GM19397 (cell line): ENCODE results near the gene GSN.

Experiments used
- ATAC-seq: cut with Tn5 transposase; IDR thresholded peaks from one replicate; pipeline ENCODE4 v1.9.1; 2021; ENCODE audit warnings: mild to moderate bottlenecking, moderate library complexity; ENCODE audit not compliant: unreplicated experiment

Gene GSN

DNA sequence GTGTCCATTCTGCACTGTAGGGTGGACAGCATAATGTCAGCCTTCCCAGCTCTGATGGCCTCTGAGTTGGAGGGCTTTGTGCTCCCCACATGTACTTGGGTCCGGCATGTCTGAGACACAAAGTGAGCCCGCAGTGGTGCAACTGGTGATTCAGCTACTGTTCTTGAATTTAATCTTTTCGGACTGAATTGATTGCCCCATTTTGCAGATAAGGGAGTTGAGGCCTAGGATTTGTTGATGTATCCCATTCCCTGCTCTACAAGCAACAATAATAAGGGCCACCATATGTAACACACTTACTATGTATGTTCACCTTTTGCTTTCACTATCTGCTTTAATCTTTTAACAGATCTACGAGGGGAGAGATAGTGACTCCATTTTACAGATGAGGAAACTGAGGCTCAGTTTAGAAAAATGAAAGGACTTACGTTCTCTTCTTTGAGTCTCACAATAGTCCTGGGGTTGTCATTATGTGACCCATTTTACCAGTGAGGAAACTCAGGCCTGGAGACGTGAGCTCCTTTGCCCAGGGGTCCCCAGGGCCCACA is 4.5 kb downstream of the GSN start:
- ATAC-seq = no peak

DNA sequence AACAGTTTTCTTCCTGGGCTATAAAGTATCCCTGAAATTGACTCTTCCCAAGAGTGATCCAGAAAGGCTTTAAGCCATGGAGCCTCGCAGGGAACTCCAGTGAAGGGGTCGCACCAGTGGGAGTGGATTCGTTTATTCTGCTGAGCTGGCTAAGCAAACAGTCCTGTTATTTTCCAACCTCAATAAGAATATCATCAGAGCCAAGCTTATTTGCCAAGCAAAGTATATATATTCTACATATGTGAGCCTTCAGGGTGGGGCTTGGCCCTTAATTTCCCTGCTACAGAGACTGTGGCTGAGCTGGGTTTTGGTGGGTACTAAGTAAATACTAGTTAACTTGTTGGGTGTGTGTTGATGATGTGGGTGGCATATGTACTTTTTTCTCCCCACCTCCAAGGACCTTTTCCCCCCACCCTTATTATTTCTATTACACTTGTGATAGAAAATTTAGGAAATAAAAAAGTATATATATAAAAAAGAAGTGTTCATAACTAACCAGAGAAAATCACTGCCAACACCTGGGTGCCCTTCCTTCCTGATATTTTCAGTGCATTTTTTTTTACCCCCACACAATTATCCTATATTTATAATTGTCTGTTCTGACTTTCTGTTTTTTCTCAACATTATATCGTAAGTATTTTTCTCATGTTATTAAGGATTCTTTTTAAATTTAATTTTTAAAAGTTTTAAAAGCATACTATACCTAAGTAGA is 5.3 kb downstream of the GSN start:
- no peak for ATAC-seq

DNA sequence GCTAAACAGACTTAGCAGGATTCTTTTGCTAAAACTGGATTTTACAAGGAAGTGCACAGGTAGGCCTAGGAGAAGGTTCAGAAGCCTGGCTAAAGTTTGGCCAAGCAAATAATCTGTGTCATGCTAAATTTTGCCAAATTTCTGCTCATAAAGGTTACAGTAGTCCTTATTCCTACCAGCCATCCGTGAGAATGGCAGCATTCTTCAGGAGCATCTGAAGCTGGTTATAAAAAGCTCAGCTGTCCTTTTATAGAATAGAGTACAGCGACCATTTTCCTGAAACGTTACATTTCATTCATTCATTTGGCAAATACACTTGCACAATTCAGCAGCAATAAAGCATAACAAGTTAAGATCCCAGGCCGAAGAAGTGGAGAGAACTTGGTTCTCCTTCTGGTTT is 6.9 kb downstream of the GSN start:
- ATAC-seq = no peak

DNA sequence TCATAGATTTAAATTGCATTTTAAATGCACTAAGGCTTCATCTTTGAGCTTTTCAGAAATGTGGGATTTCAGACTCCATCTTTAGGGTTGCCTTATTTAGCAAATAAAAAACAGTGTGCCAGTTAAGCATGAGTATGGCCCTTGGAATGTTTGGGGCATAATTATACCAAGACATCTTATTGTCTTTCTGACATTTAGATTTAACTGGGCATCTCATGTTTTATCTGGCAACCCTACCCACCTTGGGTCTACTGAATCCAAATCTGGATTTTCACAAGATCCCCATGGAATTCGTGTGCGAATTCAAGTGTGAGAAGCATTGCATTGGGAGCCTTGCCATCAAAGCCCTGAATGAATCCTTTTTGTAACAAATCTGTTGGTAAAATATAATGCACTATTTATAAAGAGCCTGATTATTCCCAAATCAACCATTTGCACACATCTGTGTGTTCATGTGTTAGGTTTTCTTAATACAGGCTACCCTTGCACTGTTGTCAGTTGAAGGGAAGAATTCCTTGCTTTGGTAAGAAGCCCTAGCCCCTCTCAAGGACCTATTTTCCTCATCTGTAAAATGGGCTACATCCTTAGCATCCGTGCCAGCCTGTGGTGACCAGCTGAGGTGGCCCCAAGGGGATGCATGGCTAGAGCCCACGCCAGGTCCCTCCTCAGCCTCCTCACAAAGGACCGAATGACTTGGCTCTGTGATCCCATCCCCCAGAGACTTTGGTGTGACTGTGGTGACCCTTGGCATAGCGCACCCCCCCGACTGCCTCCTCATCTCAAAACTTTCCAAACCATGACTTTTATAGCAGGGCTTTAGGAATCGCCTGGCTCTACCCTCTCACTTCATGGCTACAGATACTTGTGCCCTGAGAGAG is 8.1 kb downstream of the GSN start:
- no peak for ATAC-seq

DNA sequence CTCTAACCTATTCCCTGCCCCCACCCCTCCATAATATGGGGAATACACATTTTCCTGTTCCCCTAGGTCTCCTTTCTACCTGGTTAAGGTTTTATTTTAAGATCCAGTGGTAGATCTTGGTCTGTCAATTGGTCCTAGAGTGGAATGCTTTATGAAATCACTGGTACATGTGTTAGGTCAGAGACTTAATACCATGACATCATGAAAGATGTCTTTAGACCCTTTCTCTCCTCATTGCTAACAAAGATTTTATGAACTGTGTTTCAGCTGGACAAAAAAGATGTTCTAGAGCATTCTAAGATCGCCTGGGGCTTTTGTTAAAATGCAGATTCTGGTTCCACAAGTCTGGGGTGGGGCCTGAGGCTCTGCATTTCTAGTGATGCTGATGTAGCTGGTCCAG is 9.1 kb downstream of the GSN start:
- no peak for ATAC-seq

DNA sequence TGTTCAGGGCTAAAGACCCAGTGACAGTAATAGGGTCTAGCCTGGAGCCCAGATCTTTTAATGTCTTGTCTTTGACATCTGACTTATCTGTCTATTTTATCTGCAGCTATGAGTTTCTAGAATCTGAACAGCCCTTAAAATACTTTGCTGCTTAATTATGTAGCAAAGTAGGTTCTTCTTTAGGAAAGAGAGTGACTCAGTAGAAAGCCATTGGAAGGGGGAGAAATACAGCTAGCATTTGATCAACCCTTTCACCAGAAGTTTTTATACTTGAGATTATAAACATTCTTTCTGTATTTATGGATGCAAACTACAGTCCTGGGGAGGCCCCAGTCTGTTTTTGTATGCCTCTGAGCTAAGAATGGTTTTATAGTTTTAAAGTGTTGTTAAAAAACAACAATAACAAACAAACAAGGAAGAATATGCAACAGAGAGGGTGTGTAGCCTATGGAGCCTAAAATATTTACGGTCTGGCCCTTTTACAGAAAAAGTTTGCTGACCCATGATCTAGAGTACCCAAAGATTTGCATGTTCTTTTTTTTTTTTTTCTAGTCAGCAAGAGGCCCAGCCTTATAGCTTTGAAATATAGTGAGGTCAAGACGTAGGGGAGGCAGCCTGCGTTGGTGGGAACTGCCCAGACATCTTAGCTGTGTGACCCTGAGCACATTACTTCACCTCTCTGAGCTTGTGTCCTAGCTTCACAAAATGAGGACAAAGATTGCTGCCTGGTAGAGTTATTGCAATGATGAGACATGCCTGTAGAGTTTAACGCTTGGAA is 9.7 kb downstream of the GSN start:
- no peak for ATAC-seq

DNA sequence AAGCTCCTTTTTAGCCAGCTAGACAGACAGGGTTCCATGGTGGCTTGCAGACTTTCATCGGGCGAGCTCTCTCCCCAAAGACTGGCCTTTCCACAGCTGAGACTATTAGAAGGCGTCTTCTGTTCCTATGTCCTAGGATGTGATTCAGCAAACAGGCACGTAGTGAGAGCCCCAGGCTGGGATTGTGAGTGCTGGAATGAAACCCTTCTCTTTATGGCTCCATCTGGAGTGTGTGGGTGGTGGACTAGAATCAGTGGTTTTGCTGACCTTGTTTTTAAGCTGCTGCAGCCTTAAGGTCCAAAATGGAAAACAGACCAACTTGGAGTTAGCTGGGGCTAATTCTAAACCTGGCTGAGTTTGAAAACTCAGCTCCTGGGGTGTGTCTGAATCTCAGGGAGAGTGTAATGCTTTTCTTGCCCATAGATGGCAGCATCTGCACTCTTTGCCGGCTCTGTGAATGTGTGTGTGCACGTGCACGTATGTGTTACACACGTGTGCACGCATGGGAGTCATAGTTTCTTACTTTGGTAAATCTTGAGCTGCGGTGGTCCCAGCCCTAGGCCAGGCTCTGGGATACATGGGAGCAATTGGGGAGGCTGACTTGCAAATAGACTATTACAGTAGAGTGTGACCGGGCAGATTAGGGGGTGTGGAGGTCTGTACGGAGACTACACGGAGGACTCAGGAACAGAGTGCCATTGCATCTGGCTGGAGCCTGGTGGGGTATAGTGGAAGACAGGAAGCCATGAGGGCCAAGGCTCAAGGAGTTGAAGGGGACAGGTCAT is 10.7 kb downstream of the GSN start:
- no peak for ATAC-seq

DNA sequence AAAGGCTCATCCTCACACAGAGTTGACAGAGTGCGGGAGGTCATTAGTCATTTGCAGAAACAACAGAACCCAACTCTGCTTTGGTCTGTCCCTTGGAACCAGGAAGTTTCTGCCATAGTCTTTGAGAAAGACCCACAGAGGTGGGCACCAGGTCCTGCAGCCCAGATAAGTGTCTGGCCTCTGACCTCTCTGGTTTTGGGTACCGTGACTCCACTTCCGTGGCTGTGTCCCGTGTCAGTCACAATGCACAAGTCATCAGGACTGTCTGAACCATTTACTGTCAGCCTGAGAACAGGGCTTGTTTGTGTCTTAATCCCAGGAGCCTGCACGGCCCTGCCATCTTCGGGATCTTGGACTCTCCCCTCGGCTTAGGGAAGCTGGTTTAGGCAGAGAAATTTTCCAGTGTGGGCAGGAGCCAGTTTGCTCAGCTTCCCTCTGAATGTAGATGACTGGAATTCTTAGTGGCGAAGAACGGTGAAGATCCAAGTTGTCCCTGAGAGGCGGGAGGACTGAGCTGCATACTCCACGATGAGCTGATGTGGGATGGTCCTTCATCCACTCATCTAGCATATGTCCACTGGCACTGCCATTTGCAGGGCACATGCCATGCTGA is 11.9 kb downstream of the GSN start:
- no peak for ATAC-seq

DNA sequence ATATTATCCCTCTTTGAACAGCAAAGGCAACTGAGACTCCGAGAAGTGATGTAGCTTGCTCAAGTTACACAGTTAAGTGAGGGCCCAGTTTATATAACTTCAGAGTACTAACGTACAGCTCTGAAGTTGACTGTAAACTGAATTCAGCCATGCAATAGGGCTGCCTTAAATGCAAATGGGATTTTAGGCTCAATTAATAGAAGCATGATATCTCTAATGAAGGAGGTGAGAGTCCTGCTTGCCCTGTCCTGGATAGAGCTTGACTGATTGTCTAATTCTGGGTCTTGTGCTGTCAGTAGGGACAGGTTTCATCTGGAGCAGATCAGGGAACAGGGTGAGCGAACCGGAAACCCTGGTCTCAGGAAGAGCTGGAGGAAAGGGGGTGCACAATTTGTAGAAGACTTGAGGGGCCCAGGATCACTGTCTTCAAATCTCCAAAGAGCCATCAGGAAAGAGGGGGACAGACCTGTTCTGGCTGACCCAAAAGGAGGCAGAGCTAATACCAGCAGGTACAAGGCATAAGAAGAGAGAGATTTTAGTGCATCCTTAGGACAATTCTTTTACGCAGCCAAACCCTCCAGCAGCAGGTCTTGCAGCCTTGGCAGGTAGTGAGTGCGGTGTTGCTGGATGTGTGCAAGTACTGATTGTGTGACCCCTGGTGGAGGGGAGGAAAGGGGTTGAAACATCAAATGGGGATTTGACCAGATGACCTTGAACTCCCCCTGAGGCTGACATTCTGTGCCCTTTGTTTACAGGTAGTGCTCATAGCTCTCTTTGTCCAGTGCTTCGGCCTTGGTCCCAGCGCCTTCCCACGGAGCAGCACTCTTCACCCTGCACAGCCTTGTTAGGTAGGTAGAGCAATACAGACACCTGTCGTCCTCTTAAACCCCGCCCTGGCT is 13.0 kb downstream of the GSN start:
- no peak for ATAC-seq

DNA sequence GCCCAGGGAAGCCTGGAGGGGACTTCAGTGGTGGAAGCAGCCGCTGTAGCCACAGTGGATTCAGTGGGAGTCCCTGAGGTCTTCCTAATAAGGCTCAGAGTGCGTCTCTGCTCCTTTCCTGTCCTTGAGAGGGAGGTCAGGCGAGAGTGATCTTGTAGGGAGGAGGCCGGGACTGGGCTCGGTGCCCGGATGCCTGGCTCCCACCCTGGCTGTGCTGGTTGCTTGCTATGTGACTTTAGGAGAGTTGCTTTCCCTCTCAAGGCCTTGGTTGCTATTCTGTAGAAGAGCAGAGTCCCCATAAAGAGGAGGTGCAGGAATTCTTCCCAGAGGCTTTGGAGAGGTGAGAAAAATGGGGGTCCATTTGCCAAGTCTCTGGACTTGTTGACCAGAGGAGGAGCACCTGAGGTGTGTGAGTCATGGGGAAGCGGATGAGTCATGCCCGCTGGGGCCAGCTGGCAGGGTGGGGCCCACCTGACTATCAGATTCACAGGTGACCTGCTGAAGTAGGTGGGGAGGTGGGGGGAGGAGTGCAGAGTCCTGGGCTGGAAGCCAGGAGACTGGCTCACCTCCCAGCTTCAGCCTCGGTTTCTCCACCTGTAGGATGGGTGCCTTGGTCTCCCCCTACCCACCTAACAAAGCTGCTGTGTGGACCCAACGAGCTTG is 13.8 kb downstream of the GSN start:
- no peak for ATAC-seq

DNA sequence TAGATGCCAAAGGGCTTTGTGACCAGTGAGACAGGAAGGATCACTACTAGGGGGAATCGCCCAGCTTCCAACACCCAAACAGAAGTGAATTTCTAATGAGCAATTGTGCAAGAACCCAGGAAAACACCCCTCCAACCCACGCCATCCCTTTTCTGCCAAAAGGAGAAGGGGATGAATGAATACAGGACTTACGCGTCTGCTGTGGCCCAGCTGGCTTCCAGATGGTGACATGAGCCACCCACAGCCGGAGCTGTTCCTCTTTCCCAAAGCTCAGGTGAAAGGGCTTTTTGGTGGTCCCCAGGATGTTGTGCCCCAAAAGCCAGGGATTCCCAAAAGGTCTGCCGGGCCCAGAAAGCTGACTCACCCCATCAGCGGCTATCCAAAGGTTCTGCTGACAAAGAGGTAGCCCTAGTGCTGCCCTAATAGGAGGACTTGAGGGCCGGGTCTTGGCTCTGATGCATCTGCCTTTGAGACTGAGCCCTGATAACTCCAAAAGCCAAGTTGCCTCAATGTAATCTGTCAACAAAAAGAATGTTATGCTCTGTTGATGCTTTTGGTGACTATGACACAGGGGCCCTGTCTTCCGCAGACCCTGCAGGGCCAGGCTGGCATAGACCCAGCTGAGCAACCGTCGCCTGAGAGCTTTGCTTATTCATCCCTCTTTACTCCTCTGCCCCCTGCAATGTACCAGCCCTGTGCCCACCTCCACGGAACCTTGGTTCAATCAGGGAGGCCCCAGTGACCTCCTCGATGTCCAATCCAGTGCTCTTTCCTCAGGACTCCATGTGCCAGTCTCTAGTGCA is 14.5 kb downstream of the GSN start:
- ATAC-seq = no peak

DNA sequence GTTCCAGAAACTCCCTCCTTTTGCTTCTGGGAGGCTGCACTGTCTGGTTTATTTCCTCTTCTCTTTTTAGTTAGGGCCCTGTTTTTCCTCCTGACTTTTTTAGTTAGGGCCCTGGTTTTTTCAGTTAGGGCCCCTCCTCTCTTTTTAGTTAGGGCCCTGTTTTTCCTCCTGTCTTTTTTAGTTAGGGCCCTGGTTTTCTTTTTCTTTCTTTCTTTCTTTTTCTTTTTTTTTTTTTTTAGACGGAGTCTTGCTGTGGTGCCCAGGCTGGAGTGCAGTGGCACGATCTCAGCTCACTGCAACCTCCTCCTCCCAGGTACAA is 15.1 kb downstream of the GSN start:
- no peak for ATAC-seq

DNA sequence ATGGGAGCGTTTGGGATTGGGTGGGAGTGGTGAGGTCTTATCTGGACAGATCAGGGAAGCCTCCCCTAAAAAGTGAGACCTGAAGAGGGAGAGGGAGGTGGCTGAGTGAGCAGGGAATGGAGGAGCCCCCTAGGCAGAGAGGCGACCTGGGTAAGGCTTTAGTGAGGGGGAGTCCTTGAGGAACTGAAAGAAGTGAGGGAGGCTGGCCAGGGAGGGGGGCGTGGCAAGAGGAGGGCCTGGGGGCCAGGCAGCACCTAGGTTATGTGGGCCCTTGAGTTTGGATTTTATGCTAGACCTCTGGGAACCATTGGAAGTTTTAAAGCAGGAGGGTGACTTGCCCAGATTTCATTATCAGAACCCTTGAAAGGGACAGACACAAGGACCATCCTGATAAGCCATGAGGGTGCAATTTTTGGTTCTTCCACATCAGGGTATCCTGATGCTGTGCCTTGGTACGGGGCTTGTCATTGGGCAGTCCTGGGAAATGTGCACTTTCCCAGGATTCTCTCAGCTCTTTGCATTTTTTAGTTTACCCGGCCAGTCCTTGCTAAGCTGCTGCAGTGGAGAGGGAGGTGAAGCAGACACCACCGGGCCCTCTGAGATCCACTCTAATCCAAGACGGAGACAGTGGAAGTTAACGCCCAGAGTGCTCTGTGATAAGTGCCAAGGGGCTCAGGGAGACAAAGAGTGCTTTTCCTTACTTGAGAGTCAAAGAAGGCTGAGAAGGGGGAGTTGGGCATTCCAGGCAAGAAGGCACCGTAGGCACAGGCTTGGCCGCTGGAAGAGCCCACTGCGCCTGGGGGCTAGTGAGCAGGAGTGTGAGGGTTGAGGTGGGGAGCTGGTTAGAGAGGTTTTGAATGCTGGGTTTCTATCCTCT is 16.1 kb downstream of the GSN start:
- ATAC-seq = no peak

DNA sequence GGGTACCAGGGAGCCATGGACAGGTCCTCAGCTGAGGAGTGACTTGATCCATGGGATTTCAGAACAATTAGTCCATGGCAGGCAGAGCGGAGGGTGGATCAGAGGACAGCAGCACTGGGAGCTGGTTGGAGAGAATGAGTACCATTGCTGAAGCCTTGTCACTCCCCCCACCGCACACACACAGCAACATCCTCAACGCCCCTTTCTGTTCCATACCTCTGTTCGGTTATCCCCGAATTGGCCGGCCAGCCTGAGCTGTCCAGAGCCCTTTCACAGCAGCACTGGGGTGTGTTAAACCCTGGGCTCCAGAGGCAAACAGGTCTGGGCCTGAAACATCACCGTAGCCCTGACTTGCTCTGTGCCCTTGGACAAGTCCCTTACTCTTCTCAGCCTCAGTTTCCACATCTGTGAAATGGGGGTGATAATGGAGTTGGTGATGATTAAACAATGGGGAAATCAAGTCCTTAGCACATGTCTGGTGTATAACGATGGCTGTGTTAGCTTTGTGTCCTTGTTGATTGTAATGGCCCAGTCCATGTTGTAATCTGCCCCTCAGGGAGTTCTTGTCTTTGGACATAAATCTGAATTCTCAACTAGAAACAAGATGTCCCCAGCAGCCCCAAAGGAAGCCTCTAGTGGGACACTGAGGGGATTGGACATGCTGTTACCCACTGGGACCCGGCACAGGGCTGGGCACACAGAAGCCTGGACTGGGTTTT is 16.9 kb downstream of the GSN start:
- ATAC-seq = no peak

DNA sequence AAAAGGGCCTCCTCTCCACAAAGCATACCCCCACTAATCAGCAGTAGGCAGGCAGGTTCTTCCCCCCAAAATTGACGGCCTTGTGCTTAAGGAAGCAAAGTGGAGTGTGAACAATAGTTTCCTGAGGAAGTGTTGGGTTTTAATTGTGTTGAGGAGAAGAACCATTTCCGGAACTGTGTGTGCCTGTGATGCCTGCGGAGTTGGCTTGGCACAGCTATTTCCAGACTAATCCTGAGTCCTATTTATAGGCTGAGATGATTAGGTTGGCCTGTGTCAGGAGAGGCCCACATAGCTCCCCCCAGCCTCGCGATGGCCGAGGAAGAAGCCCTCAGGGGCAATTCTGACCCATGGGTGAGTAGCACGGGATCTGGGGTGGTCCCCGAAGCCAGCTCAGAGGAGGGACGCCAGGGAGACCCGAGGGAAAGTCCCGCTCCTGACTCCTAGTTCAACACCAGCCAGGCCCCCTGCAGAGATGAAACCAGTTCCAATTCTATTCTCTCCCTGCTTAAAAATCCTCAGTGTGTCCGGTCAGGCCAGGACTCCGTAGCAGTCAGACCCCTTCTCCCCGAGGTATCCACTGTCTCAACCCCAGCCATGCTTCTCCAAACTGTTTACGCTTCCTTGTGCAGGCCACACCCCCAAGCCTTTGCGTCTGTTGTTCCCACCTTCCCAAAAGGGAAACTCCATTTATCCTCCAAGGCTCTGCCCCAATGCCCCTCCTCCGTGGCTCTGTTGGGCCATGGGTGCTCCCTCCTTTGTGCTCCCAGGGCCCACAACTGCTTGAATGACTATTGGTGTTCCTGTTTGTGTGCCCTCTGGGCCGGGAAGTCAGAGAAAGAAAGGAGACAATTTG is 18.1 kb downstream of the GSN start:
- no peak for ATAC-seq

DNA sequence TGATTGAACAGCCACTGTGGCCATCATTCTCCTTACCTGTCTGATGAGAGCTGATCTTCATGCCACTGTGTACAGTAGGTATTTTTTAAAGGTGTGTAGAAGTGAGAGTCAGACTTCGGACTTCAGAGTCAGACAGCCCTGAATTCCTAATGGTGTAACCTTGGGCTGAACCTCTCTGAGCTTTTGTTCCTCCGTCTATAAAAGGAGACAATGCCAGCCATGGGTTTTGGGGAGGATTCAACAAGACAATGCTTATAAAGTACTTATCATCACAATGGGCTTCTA is 18.7 kb downstream of the GSN start:
- no peak for ATAC-seq
